HG03064 (cell line): ENCODE results near the gene GNG12.

Experiments used
- ATAC-seq: cut with Tn5 transposase; IDR thresholded peaks from one replicate; pipeline ENCODE4 v1.9.1; 2021; ENCODE audit warnings: low read depth; ENCODE audit not compliant: unreplicated experiment

The GNG12 gene

DNA sequence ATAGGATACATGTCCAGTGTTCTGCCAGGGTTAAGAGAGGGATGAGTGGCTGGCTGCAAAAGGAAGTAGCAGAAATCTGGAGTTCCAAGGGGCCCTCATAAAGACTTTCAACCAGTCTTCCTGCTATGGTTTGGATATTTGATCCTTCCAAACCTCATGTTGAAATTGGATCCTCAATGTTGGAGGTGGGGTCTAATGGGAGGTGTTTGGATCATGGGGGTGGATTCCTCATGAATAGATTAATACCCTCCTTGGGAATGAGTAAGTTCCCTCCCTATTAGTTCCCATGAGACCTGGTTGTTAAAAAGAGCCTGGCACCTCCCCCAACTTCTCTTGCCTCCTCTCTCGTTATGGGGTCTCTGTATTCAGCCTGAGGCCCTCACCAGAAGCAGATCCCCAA, 10.1 kb upstream of the GNG12 start:
- no peak for ATAC-seq

DNA sequence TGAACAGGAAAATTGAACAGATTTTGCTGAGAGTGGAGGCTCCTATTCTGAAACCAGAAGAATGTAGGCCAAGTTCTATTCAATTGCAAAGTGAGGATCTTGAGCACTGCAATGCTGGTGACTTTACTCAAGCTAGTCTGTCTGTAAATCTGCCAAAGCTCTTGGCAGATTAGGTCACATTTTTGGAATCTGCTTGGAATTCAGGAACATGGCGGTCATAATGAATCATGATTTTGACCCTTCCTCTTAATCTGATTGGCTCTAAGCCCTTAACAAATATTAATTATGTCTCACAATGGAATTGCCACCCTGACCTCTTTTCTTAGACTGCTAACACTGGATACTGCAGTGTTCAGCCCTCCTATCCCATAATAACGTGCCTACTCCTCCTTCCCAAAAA, 7.2 kb upstream of the GNG12 start:
- ATAC-seq = no peak

DNA sequence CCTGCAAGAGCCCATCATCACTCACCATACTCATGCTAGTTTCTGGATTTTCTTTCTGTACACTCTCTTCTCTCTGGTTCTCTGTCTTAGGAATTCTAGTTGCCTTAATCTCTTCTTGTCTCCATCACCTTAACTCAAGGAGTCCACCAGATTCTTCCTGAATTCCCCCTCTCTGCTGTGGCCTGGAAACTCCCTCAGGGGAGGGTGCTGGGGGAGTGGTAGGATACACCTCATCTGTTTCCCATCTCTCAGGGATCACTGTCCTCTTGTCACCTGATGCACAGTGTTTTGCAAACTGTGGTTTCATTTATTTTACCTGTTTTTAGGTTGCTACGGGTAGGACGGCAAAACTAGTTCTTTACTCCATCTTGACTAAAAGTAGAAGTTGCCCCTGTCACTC, 6.6 kb upstream of the GNG12 start:
- no peak for ATAC-seq

DNA sequence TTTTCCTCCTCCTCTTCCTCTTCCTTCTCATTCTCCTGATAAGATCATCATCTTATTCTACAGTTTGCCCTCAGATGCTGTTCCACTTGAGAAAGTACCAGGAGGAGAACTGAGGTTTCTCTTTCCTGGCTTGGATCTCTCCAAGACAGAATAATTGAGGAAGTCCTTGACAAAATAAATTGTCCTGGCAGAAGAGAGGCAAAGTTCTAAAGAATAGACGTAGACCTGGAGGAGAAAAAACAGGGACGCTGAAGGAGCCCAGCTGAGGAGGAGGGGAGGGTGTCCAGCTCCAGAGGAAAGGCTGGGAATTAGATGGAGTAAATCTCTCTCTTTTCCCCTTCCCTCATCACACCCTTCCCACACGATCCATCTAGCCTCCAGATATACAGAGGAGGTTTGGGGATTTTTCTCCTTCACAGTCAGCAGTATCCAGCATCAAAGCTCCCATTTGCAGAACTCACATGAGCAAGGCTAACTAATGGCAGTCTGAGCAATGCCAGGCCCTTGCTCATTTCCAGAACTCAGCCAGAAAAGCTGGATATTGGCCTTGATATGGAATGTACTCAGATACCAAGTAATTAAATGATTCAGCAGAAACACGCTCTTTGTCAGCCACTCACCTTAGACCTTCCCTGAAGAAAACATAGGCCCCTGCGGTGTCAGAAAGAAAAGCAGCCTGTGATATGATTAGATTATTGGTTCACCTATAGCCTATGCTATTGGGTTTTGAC, 5.1 kb upstream of the GNG12 start:
- ATAC-seq = no peak

DNA sequence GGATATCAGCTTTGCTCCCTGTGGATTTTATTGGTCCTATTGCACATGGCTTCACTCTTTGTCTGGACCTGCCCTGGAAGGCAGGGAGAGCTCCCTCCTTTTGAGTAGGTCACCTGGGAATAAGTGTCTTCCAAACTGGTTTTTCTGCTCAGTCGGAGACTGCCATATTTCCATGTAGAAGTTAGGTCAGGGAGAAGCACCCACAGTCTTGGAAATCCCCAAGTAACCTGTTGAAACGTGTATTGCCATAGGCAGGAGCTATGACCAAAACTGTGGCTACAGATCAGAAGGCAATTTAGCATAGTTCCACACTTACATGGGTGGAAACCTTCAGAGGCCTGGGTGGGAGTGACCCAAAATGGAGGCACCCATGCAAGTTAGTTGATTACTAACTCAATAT, 3.5 kb upstream of the GNG12 start:
- ATAC-seq = no peak

- no peak for ATAC-seq
These were observed 2.6 kb upstream of the GNG12 start for GRCh38 chr1:67835663-67836452.

DNA sequence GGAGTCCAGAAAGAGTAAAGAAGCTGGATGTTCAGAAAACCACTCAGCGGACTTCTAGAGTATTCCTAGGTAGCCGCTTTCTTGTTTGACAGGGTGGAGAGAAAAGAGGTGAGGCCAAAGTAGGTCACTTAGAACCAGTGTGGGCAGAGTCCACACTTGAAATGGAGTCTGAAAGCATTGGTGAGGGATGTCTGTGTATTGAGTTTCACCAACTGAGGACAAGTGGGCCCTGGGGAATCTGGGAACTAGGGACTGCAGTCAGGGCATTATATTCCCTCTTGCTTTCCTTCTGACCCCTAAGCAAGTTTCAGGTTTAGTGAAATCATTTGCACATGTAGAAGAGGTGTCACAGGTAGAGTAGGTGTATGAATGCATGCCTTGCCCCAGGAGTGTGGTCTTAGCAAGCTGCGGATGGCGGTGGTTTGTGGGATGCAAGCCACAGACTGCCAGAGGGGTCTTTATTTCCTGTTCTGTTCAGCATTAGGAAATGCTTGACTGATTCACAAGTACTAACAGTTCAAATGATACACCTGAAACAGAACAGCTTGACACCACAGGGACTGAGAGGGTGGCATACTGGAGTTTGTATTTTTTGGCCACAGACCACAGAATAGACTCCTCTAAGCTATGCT, 1.1 kb upstream of the GNG12 start:
- no peak for ATAC-seq

DNA sequence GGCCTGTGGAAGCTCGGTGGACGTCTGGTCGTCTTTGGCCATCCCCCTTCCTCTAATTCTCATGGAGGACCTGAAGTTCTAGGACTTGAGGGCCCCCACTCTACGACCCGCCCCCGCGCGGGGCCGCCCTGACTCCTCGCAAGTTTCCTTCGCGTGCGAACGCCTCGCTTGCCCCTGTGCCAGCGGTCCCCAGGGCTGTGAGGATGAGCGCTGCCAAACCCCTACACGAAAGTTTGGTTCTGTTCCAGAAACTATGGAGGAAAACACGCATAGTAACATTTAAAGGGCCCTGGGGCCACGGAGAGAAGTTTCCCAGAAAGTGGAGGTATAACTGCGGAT, 304 bp upstream of the GNG12 start:
- no peak for ATAC-seq

DNA sequence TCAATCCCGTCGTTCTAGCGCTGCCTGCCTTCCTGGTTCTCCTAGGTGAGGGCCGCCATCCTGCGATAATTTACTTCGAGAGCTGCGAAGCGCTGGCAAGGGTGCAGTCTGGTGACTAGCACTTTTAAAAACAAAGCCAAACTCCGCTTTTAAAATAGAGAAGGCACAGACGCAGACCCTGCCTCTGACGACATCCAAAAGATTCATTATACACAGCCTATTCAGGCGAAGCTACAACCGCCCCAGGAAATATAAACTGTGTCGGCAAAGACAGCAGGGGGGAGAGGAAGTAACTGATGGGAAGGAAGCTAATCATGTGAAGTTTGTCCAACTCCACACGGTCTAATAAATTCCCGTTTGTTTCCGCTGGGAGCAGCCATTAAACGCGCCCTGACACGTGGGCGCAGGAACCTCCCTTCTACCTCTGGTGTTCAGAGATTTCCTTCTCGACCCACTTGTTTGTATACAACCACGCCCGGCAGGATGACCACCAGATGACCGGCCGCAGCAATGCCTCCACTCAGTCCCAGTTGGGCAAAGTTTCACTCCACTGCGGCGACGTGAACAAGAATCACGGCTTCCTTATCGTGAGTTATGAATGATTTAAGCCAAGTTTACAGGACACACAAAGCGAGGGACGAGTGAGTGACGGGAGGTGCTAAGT, 1.3 kb downstream of the GNG12 start:
- ATAC-seq = no peak

DNA sequence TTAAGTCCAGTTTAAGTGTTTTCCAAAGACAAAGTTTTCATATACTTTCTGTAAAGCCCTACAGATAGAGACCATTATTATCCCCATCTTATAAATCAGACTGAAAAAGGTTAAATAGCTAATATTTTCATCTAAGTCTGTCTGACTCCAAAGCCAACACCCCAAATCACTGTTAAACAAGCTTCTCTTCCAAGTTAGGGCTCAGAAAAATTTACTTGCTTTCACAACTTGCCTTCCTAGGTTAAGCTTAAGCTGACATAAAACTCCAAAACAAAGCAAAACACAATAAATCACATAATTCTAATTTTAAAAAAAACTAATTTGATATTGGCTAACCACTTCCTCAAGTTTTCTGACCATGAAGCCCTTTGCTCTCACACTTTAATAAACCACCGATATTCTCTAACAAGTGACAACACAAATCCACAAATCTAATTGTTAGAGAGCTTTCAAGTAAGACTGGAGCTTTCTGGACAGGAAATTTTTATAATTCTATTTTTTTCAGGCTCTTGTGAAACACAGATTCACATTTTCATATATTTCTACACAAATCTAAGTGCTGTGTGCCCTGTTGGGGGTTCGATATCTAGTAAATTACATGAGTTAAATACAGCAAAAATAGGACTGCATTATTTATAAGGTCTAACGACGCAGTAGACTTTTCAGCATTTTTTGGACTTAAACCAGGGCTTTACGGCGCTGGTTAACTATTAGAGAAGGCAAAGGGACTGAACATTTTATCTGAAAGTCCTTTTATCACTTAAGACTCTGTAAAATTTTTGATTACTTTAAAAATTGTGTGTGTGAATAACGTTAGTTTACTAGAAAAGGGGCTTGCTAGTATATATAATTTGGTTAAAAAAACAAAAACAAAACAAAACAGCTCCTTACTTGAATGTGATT, 2.1 kb downstream of the GNG12 start:
- no peak for ATAC-seq

DNA sequence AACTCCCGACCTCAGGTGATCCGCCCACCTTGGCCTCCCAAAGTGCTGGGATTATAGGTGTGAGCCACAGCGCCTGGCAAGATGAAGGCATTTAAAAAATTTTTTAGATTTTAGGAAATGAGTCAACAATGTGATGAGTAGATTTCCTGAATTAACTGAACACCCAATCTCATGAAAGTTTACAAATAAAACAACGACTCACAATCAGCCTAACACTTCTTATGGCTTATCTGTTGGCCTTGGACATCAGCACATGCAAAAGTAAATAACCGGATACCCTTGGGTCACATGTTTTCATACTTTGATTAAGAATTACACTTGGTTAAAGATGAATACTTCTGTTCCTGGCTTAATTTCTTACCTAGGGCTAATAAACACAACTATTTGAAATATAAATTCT, 3.0 kb downstream of the GNG12 start:
- ATAC-seq = no peak

DNA sequence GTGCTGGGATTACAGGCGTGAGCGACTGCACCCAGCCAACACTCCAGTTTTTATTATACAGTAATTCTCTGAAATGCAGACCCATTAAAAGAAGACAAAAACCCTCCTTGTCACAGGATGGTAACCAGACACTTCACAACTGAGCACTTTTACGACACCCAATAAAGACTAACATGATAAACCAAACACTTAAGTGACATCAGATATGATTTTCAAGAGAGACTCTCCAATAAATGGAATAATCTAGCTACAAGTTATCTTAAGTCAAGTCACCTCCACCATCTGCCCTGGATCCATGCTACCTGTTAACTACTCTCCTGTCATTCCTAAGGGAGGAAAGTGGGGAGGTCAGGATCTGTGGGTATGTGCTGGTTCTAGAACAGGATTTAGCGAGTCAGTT, 5.6 kb downstream of the GNG12 start:
- no peak for ATAC-seq

GRCh38 chr1:67825591-67825990, 7.7 kb downstream of the GNG12 start:
- no peak for ATAC-seq

DNA sequence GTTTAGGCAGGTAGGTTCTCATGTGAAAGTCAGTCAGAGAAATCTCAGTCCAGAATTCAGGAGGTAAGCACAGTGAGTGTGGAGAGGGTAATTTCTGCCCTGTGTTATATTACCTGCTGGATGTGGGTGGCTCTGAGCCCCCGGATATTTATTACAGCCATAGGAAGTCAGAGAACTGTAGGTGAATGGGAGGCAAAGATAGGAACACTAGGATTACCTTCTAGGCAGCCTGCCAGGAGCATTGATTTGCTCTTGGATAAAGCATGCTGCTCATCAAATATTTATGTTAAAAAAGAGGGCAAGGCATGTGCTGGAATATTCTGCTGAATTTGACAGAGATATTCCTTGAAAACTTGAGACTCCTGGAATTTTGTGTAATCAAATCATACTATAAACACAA, 8.5 kb downstream of the GNG12 start:
- ATAC-seq = no peak

GRCh38 chr1:67823615-67824014, 9.7 kb downstream of the GNG12 start:
- ATAC-seq = no peak

GRCh38 chr1:67821263-67821662, 12.0 kb downstream of the GNG12 start:
- ATAC-seq = no peak

DNA sequence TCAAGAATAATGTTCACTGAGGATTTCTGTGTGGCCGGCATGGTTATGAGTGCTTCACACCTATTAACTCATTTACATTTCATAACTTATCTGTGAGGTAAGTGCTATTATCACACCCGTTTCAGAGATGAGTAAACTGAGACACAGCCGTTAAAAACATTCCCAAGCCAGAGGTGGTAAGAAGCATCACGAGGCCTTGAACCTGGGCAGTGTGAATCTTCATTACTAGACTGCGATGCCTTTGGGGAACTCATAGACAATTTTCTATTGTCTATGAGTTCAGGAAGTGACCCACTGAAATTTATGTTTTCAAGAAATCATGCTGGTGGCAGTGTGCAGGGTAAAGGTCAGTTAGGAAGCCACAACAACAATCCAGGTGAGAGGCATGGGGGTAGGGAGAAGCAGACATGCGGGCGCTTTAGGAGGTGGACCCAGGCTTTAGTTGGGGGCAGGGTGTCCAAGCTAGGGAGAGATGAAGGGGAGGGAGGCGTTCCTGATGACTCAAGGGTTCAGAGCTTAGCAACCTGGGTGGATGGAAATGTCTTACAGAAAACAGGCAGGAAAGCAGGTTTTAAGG, 14.5 kb downstream of the GNG12 start:
- no peak for ATAC-seq

- ATAC-seq = no peak
These were observed 15.1 kb downstream of the GNG12 start for GRCh38 chr1:67818162-67818561.

GRCh38 chr1:67817319-67817718, 15.9 kb downstream of the GNG12 start:
- no peak for ATAC-seq

DNA sequence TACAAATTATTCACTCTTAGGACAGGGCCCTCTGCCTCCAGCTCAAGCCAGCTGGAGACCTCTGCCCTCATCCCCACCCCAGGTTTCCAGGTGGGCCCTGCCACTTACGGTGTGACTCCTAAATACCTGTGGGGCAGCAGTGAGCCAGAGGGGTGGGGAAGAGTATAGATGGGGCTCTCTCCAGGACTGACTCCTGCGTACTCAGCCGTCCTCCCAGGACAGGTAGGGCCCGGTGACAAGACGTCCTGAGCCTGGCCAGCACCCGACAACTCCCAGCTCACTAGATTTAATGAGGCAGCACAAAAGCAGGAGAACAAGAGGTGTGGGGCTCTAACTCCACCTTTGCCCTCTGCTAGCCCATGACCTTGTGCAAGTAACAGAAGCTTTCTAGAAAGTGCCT, 16.8 kb downstream of the GNG12 start:
- no peak for ATAC-seq
